ENCODE results near the gene ADAMTS18.

ADAMTS18 gene

GRCh38 chr16:77402118-77402517 is 32.7 kb downstream of the ADAMTS18 start:
- H3K27ac ChIP-seq: no peak overlapping the region
- POLR2A ChIA-PET (ENCODE audit: low non-redundant PET): no interaction called here
- CTCF ChIA-PET: no interaction called here
- TF ChIP-seq, protein P1, sequence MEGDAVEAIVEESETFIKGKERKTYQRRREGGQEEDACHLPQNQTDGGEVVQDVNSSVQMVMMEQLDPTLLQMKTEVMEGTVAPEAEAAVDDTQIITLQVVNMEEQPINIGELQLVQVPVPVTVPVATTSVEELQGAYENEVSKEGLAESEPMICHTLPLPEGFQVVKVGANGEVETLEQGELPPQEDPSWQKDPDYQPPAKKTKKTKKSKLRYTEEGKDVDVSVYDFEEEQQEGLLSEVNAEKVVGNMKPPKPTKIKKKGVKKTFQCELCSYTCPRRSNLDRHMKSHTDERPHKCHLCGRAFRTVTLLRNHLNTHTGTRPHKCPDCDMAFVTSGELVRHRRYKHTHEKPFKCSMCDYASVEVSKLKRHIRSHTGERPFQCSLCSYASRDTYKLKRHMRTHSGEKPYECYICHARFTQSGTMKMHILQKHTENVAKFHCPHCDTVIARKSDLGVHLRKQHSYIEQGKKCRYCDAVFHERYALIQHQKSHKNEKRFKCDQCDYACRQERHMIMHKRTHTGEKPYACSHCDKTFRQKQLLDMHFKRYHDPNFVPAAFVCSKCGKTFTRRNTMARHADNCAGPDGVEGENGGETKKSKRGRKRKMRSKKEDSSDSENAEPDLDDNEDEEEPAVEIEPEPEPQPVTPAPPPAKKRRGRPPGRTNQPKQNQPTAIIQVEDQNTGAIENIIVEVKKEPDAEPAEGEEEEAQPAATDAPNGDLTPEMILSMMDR (conservative IDR thresholded peaks at IDR 0.05; ENCODE audit: low read depth): no peak
- no peak for DNase-seq (ENCODE audit: low spot score)

- TF ChIP-seq, protein P1 (conservative IDR thresholded peaks at IDR 0.05; ENCODE audit: low read depth): no peak
- POLR2A ChIA-PET (ENCODE audit: low non-redundant PET): no interaction called here
- CTCF ChIA-PET: no interaction called here
- no peak overlapping the region for H3K27ac ChIP-seq
- DNase-seq (ENCODE audit: low spot score): no peak
These were observed 35.3 kb downstream of the ADAMTS18 start for GRCh38 chr16:77399546-77399945.

DNA sequence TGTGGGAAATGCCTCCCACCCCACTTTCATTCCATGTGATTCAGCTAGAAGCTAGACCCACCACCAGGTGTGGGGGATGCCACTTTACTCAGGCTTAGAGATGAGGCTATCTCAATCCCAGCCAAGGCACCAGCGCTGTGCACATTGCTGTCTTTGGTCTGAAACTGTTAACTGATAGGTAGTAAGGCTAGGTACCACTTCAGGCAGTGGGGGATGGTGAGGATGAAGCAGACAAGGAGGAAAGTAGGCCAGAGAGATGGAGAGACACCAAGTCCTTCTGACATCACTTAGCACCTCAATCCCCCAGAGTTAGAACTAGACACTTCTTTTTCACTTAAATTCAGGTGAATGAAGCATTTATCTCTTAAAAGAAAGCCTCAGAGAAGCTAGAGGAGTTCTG is 35.8 kb downstream of the ADAMTS18 start:
- TF ChIP-seq, protein P1 (conservative IDR thresholded peaks at IDR 0.05; ENCODE audit: low read depth): no peak
- no peak overlapping the region for H3K27ac ChIP-seq
- POLR2A ChIA-PET (ENCODE audit: low non-redundant PET): no interaction called here
- DNase-seq (ENCODE audit: low spot score): no peak
- CTCF ChIA-PET: no interaction called here

DNA sequence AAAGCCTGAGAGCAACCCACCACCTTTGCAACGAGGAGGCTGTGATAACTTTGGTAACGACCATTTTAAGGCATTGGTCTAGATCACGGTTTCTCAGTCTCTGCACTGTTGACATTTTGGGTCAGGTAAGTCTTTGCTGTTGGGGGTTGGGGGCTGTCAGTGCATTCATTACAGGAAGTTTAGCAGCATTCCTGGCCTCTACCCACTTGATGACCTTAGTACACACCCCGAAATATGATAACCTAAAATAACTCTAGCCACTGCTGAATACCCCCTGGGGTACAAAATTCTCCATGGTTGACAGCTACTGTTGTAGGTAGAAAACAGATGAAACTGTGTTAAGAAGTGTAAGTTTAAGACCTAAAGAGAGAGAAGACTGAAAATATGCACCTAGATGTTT is 36.3 kb downstream of the ADAMTS18 start:
- H3K27ac ChIP-seq: no peak overlapping the region
- no peak for DNase-seq (ENCODE audit: low spot score)
- TF ChIP-seq, protein P1 (conservative IDR thresholded peaks at IDR 0.05; ENCODE audit: low read depth): no peak
- POLR2A ChIA-PET (ENCODE audit: low non-redundant PET): no interaction called here
- CTCF ChIA-PET: no interaction called here

GRCh38 chr16:77396461-77396860 is 38.4 kb downstream of the ADAMTS18 start:
- no peak overlapping the region for H3K27ac ChIP-seq
- ChIA-PET POLR2A (ENCODE audit: low non-redundant PET) (no interaction called here), CTCF (no interaction called here)
- no peak for DNase-seq (ENCODE audit: low spot score)
- TF ChIP-seq, protein P1 (conservative IDR thresholded peaks at IDR 0.05; ENCODE audit: low read depth): no peak

DNA sequence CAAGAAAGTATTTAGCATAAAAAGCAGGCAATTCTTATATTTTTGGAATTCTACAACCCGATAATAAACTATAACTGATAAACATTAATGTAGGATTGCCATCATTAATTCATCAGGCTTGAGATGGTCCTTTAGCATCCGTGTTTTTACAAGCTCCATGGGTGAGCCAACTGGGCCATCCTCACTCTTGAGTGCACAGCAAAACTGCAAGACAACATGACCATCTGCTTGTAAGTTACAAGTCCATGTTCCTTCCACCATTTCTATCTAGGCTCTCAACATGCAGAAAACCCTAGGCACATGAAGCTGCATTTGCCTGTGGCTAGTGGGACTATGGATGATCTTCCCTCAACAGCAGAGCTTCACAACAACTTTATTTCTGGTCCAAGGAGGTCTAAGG is 40.1 kb downstream of the ADAMTS18 start:
- ChIA-PET CTCF (interaction anchor here (0.6 kb wide), 1 partner anchor 1691 kb away, joined by 3 read pairs; no protein-coding TSS in a partner anchor), POLR2A (ENCODE audit: low non-redundant PET) (no interaction called here)
- DNase-seq (ENCODE audit: low spot score): no peak
- H3K27ac ChIP-seq: no peak overlapping the region
- TF ChIP-seq, protein P1 (conservative IDR thresholded peaks at IDR 0.05; ENCODE audit: low read depth): no peak

DNA sequence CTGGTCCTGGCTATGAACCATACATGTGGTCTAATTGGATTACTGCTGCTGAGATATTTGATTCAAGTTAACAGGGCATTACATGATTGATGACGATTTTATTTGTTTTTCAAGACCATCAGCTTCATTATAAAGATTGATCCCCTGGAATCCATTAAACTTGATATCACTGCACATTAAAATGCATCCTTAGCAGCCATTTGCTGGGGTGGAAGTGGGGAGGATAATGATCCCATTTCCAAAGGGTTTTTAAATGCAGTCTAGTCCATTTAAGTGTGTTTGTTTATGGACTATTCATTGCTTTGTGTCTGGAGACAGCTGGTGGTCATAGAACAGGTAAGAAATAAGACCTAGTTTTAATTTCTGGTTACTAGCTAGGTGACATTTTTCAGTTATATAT is 40.9 kb downstream of the ADAMTS18 start:
- H3K27ac ChIP-seq: no peak overlapping the region
- POLR2A ChIA-PET (ENCODE audit: low non-redundant PET): no interaction called here
- CTCF ChIA-PET: interaction anchor here (0.6 to 0.8 kb wide), 2 partner anchors 9 to 1279 kb away, joined by 3 to 5 read pairs; no protein-coding TSS in a partner anchor
- DNase-seq (ENCODE audit: low spot score): no peak
- TF ChIP-seq, protein P1 (conservative IDR thresholded peaks at IDR 0.05; ENCODE audit: low read depth): no peak

All from RWPE1 (cell line).